Endodermal cell (in vitro differentiated cells): ENCODE results near the gene SNX12. TPM values are rescaled to one million over a fixed set of nuclear protein-coding genes. Genes with fewer than 3 reads are reported as not detected.

ENCODE experiments used
- DNase-seq: peaks from one replicate; pipeline ENCODE4 v3.0.0-alpha.2; 2017
- H3K27ac ChIP-seq: 2 replicates; pipeline ENCODE4 v1.5.1; 2013; ENCODE audit warnings: mild to moderate bottlenecking, low read depth, low read length, moderate library complexity
- H3K27me3 ChIP-seq: 2 replicates; pipeline ENCODE4 v1.6.1; 2013; ENCODE audit warnings: mild to moderate bottlenecking, low read length, moderate library complexity; ENCODE audit not compliant: insufficient read depth, control insufficient read depth, poor library complexity, severe bottlenecking
- H3K36me3 ChIP-seq: 2 replicates; pipeline ENCODE4 v1.7.0; 2013; ENCODE audit warnings: mild to moderate bottlenecking, low read length, moderate library complexity; ENCODE audit not compliant: control insufficient read depth, insufficient read depth
- H3K4me1 ChIP-seq: one replicate; pipeline ENCODE4 v1.7.0; 2013; ENCODE audit warnings: low read length; ENCODE audit not compliant: control insufficient read depth, insufficient read depth
- H3K4me3 ChIP-seq: 2 replicates; pipeline ENCODE4 v1.5.1; 2013; ENCODE audit warnings: mild to moderate bottlenecking, low read length, moderate library complexity
- H3K9ac ChIP-seq: 2 replicates; pipeline ENCODE4 v1.6.1; 2013; ENCODE audit warnings: mild to moderate bottlenecking, low read length, moderate library complexity; ENCODE audit not compliant: poor library complexity, severe bottlenecking; ENCODE audit errors: extremely low read depth
- H3K9me3 ChIP-seq: 2 replicates; pipeline ENCODE4 v1.6.1; 2013; ENCODE audit warnings: mild to moderate bottlenecking, low read length, moderate library complexity; ENCODE audit not compliant: control insufficient read depth
- H3K27ac Mint-ChIP-seq: 2 replicates; pipeline ENCODE4 v1.8.0; 2020; ENCODE audit warnings: mixed read lengths
- H3K27me3 Mint-ChIP-seq: 2 replicates; pipeline ENCODE4 v1.8.0; 2021; ENCODE audit warnings: mild to moderate bottlenecking, mixed read lengths; ENCODE audit not compliant: insufficient read depth
- H3K36me3 Mint-ChIP-seq: 2 replicates; pipeline ENCODE4 v1.8.0; 2020; ENCODE audit warnings: low read depth, mixed read lengths
- H3K4me1 Mint-ChIP-seq: 2 replicates; pipeline ENCODE4 v1.8.0; 2020; ENCODE audit warnings: mixed read lengths
- H3K4me3 Mint-ChIP-seq: 2 replicates; pipeline ENCODE4 v1.8.0; 2020; ENCODE audit warnings: mild to moderate bottlenecking, moderate library complexity, mixed read lengths
- H3K9me3 Mint-ChIP-seq: 2 replicates; pipeline ENCODE4 v1.8.0; 2020; ENCODE audit warnings: mild to moderate bottlenecking, mixed read lengths
- CTCF ChIP-seq: fragments of 200-600 bp; sonication (generic); conservative IDR thresholded peaks from 2 replicates; pipeline ENCODE4 v1.5.0; 2021; ENCODE audit warnings: antibody characterized with exemption, mild to moderate bottlenecking
- WGBS, 2 experiments: methylation state at CpG; one replicate each; pipeline versions ENCODE4 v1.1.5 to v1.1.7; 2013; ENCODE audit warnings: missing lambda C conversion rate in 2 of 2, mixed read lengths in 1 of 2; ENCODE audit not compliant: insufficient coverage in 1 of 2, insufficient read length in 1 of 2; 5-methylcytosine and 5-hydroxymethylcytosine counted together
- total RNA-seq, 2 donors: library from RNA; stranded (reverse); fragmentation: NEBNext Ultra II Directional in 1 of 2; extraction: Animal tissue kit (Norgen Biotek cat#: 25700) in 1 of 2; gene quantifications; 2 replicates in 1 of 2; 3 replicates in 1 of 2; pipeline ENCODE4 v1.2.1, GENCODE V29; 2021

The SNX12 gene
- total RNA-seq, 2 donors from 2014 or later = 50.3 to 51.0 TPM

GRCh38 chrX:71085900-71086299 is 17.8 kb upstream of the SNX12 start:
- Histone ChIP-seq H3K4me3 (no peak overlapping the region), H3K9me3 (no peaks in the 10 kb centered on the region), H3K36me3 (no peaks in the 10 kb centered on the region), H3K4me1 (no peaks in the 10 kb centered on the region), H3K27me3 (no peaks in the 10 kb centered on the region), H3K9ac (no peak overlapping the region), H3K27ac (no peak overlapping the region)
- DNase-seq = no peak
- H3K27me3 Mint-ChIP-seq = no peaks in the 10 kb centered on the region
- H3K27ac Mint-ChIP-seq = no peak overlapping the region
- 80 to 90% methylated on average over 1 to 3 of the region's 4 CpGs for WGBS, 2 experiments
- TF ChIP-seq CTCF = no peak
- no peak overlapping the region for H3K4me3 Mint-ChIP-seq
- H3K36me3 Mint-ChIP-seq = no peaks in the 10 kb centered on the region
- H3K9me3 Mint-ChIP-seq = peaks cover 33% of the 10 kb centered on the region
- H3K4me1 Mint-ChIP-seq = no peaks in the 10 kb centered on the region

- Histone ChIP-seq H3K4me3 (no peak overlapping the region), H3K36me3 (no peaks in the 10 kb centered on the region), H3K4me1 (no peaks in the 10 kb centered on the region), H3K27me3 (no peaks in the 10 kb centered on the region), H3K9ac (no peak overlapping the region), H3K27ac (no peak overlapping the region), H3K9me3 (no peaks in the 10 kb centered on the region)
- WGBS, 2 experiments = 92% methylated on average over 4 of the region's 4 CpGs; no CpG with 5 or more reads in 1 of the 2 experiments
- Mint-ChIP-seq H3K27ac (no peak overlapping the region), H3K4me1 (no peaks in the 10 kb centered on the region), H3K9me3 (peaks cover 31% of the 10 kb centered on the region), H3K27me3 (peaks cover 2% of the 10 kb centered on the region), H3K4me3 (no peak overlapping the region), H3K36me3 (no peaks in the 10 kb centered on the region)
- TF ChIP-seq CTCF = no peak
- no peak for DNase-seq
Observed at GRCh38 chrX:71082822-71083221, 14.7 kb upstream of the SNX12 start.

- Mint-ChIP-seq H3K9me3 (peaks cover 31% of the 10 kb centered on the region), H3K4me1 (no peaks in the 10 kb centered on the region), H3K27ac (no peak overlapping the region), H3K27me3 (peaks cover 2% of the 10 kb centered on the region), H3K4me3 (no peak overlapping the region), H3K36me3 (no peaks in the 10 kb centered on the region)
- H3K36me3 ChIP-seq = no peaks in the 10 kb centered on the region
- H3K27ac ChIP-seq = no peak overlapping the region
- no peaks in the 10 kb centered on the region for H3K27me3 ChIP-seq
- H3K9me3 ChIP-seq = no peaks in the 10 kb centered on the region
- no peak for DNase-seq
- H3K4me3 ChIP-seq = no peak overlapping the region
- H3K4me1 ChIP-seq = no peaks in the 10 kb centered on the region
- H3K9ac ChIP-seq = no peak overlapping the region
- TF ChIP-seq CTCF = no peak
- 85% methylated on average over 5 of the region's 5 CpGs; no CpG with 5 or more reads in 1 of the 2 experiments for WGBS, 2 experiments
Observed at GRCh38 chrX:71082124-71082647, 14.1 kb upstream of the SNX12 start.
